Mucosa of rectum (tissue), 2 donors: ENCODE measurements around the gene CDHR5.

ENCODE experiments used
- H3K27ac ChIP-seq, 2 donors: one replicate each; pipeline ENCODE4 v1.7.0; 2013; ENCODE audit warnings: inconsistent platforms in 2 of 2, low read depth in 2 of 2, low read length in 2 of 2
- H3K27me3 ChIP-seq, 2 donors: one replicate each; pipeline ENCODE4 v1.7.0; 2013; ENCODE audit warnings: low read length in 2 of 2; ENCODE audit not compliant: control insufficient read depth in 2 of 2, insufficient read depth in 2 of 2
- H3K36me3 ChIP-seq, 2 donors: one replicate each; pipeline ENCODE4 v1.7.0; 2013; ENCODE audit warnings: low read length in 2 of 2; ENCODE audit not compliant: control insufficient read depth in 2 of 2, insufficient read depth in 2 of 2
- H3K4me1 ChIP-seq, 2 donors: one replicate each; pipeline ENCODE4 v1.7.0; 2013; ENCODE audit warnings: low read length in 2 of 2, mild to moderate bottlenecking in 1 of 2; ENCODE audit not compliant: control insufficient read depth in 2 of 2, insufficient read depth in 2 of 2
- H3K4me3 ChIP-seq, 2 donors: one replicate each; pipeline ENCODE4 v1.7.0; 2013; ENCODE audit warnings: low read length in 2 of 2
- H3K9ac ChIP-seq, 2 donors: one replicate each; pipeline ENCODE4 v1.7.0; 2013; ENCODE audit warnings: low read length in 2 of 2, low read depth in 1 of 2, mild to moderate bottlenecking in 1 of 2
- H3K9me3 ChIP-seq, 2 donors: one replicate each; pipeline ENCODE4 v1.7.0; 2013; ENCODE audit warnings: low read length in 2 of 2; ENCODE audit not compliant: control insufficient read depth in 2 of 2
- donor health status: healthy.
- donor health status: Normal muscosa, but diverticular disease.

The CDHR5 gene

DNA sequence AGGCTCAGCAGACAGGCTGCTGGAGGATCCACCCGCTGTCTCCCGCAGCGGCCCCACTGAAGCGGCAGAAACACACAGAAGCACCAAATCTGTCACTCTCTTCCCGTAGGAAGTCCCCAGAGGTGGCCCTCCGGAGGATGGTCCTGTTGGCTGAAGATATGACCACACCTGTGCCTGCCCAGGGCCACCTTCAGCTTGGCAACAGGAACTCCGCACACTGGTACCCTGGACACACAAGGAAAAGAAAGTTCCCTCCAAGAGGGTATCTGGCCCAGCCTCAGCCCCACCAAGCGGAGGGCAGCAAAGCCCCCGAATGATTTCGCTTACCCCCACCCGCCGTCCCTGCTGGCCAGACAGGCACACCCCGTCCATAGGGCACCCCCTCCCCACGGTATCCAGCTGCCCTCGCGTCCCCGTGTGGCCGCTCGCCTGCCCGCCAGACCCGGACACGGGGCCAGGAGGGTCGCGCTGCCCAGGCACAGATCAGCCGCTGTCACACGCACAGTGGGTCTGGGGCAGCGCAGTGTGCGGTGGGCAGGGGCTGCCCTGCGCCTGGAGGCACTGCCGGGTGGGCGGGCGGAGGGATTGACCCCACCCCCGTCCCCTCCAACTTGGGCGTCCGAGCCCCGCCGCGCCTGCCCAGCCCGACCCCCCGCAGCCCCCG lies 57.0 kb downstream of the CDHR5 start:
- H3K36me3 ChIP-seq = peaks cover 14% of the 10 kb centered on the region in 2 donors
- H3K4me3 ChIP-seq = peak overlapping the region; percentile 60 to 84
- H3K9me3 ChIP-seq = no peaks in the 10 kb centered on the region
- peak overlapping the region; percentile 87 to 96 for H3K27ac ChIP-seq
- H3K27me3 ChIP-seq = no peaks in the 10 kb centered on the region
- H3K4me1 ChIP-seq = peaks cover 11 to 33% of the 10 kb centered on the region in 2 donors
- H3K9ac ChIP-seq = peak overlapping the region; percentile 38 to 88

DNA sequence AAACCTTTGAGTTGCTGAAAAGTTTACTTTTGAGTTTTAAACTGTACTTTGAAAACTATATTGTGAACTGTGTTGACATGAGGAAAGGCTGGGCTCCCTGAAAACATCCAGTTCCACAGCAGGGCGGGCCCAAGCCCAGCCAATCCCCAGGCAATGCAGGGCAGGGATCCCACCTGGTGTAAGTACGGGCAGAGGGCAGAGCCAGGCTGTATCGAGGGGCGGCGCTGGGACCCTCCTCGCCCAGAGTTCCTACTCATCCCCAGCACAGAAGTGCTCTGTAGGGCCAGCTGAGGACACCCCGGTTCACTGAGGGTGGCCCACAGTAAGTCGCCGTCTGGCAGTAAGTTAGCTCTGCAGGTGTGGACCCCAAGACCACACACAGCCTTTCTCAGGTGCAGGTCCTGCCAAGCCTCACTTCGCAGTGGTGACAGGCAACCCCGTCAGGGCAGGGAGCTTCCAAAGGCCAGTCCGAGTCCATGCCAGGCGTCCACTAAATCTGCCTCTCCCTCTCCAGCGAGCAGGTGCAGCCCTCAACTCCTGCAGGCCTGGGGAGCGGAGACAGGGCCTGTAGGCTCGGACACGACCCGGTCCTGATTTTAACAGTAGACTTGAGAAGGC lies 57.6 kb downstream of the CDHR5 start:
- Histone ChIP-seq H3K27ac (peak overlapping the region; percentile 87 to 96), H3K4me3 (peak overlapping the region; percentile 60 to 84), H3K4me1 (peaks cover 17 to 39% of the 10 kb centered on the region in 2 donors), H3K27me3 (no peaks in the 10 kb centered on the region), H3K9ac (peak overlapping the region in 1 of 2 donors; percentile 88), H3K36me3 (peaks cover 14 to 18% of the 10 kb centered on the region in 2 donors), H3K9me3 (no peaks in the 10 kb centered on the region)
